ENCODE results near the gene ATXN1.

Gene ATXN1

GRCh38 chr6:16372029-16372776, 389.1 kb downstream of the ATXN1 start:
- no peak for DNase-seq

GRCh38 chr6:16371401-16371800, 389.9 kb downstream of the ATXN1 start:
- no peak for DNase-seq

- no peak for DNase-seq
Measured at GRCh38 chr6:16370943-16371342, 390.3 kb downstream of the ATXN1 start.

GRCh38 chr6:16369989-16370388, 391.3 kb downstream of the ATXN1 start:
- DNase-seq: no peak

GRCh38 chr6:16369140-16369745, 392.0 kb downstream of the ATXN1 start:
- no peak for DNase-seq

- DNase-seq: no peak
Measured at GRCh38 chr6:16367571-16367970, 393.7 kb downstream of the ATXN1 start.

- no peak for DNase-seq
Measured at GRCh38 chr6:16363749-16364148, 397.5 kb downstream of the ATXN1 start.

- DNase-seq: no peak
Measured at GRCh38 chr6:16362819-16363589, 398.3 kb downstream of the ATXN1 start.

- no peak for DNase-seq
Measured at GRCh38 chr6:16362296-16362695, 399.0 kb downstream of the ATXN1 start.

GRCh38 chr6:16361861-16362260, 399.4 kb downstream of the ATXN1 start:
- DNase-seq: no peak

GRCh38 chr6:16361121-16361520, 400.1 kb downstream of the ATXN1 start:
- no peak for DNase-seq

GRCh38 chr6:16360365-16360764, 400.9 kb downstream of the ATXN1 start:
- no peak for DNase-seq

GRCh38 chr6:16359563-16359962, 401.7 kb downstream of the ATXN1 start:
- no peak for DNase-seq

- DNase-seq: no peak
Measured at GRCh38 chr6:16358531-16359138, 402.6 kb downstream of the ATXN1 start.

- no peak for DNase-seq
Measured at GRCh38 chr6:16355699-16356446, 405.4 kb downstream of the ATXN1 start.

GRCh38 chr6:16355238-16355637, 406.0 kb downstream of the ATXN1 start:
- no peak for DNase-seq

GRCh38 chr6:16354692-16355091, 406.6 kb downstream of the ATXN1 start:
- DNase-seq: no peak

- DNase-seq: no peak
Measured at GRCh38 chr6:16352821-16353438, 408.3 kb downstream of the ATXN1 start.

GRCh38 chr6:16352258-16352635, 409.0 kb downstream of the ATXN1 start:
- no peak for DNase-seq

GRCh38 chr6:16349544-16349943, 411.7 kb downstream of the ATXN1 start:
- DNase-seq: no peak

GRCh38 chr6:16346831-16347230, 414.4 kb downstream of the ATXN1 start:
- no peak for DNase-seq

All from SHP77 treated with DMSO at 0.1 percent for 48 hours (cell line).